HG02870 (cell line): ENCODE results near the gene SYNGR4.

Source experiments
- ATAC-seq: cut with Tn5 transposase; IDR thresholded peaks from one replicate; pipeline ENCODE4 v1.9.1; 2021; ENCODE audit warnings: mild to moderate bottlenecking, moderate library complexity; ENCODE audit not compliant: unreplicated experiment

The SYNGR4 gene

GRCh38 chr19:48395499-48395898 is 31.3 kb downstream of the SYNGR4 start:
- ATAC-seq: no peak

GRCh38 chr19:48396016-48396823 is 32.1 kb downstream of the SYNGR4 start:
- ATAC-seq: no peak

- ATAC-seq: no peak
Observed at GRCh38 chr19:48396824-48397176, 32.6 kb downstream of the SYNGR4 start.

- no peak for ATAC-seq
Observed at GRCh38 chr19:48397263-48398101, 33.3 kb downstream of the SYNGR4 start.

- ATAC-seq: no peak
Observed at GRCh38 chr19:48398102-48398374, 33.9 kb downstream of the SYNGR4 start.

- peak; percentile 51 for ATAC-seq
Observed at GRCh38 chr19:48398375-48399235, 34.4 kb downstream of the SYNGR4 start.

- no peak for ATAC-seq
Observed at GRCh38 chr19:48400018-48400742, 36.0 kb downstream of the SYNGR4 start.

- no peak for ATAC-seq
Observed at GRCh38 chr19:48401287-48401686, 37.1 kb downstream of the SYNGR4 start.

GRCh38 chr19:48403606-48404005 is 39.4 kb downstream of the SYNGR4 start:
- ATAC-seq: no peak

GRCh38 chr19:48405010-48405659 is 41.0 kb downstream of the SYNGR4 start:
- ATAC-seq: no peak

- no peak for ATAC-seq
Observed at GRCh38 chr19:48405850-48406249, 41.7 kb downstream of the SYNGR4 start.

GRCh38 chr19:48413879-48414587 is 49.9 kb downstream of the SYNGR4 start:
- ATAC-seq: no peak

GRCh38 chr19:48415395-48415794 is 51.2 kb downstream of the SYNGR4 start:
- no peak for ATAC-seq

- no peak for ATAC-seq
Observed at GRCh38 chr19:48415806-48416221, 51.6 kb downstream of the SYNGR4 start.

GRCh38 chr19:48417421-48417820 is 53.3 kb downstream of the SYNGR4 start:
- ATAC-seq: no peak

- ATAC-seq: no peak
Observed at GRCh38 chr19:48418317-48419064, 54.3 kb downstream of the SYNGR4 start.

GRCh38 chr19:48419158-48419920 is 55.2 kb downstream of the SYNGR4 start:
- peak; percentile 67 for ATAC-seq

GRCh38 chr19:48421548-48421947 is 57.4 kb downstream of the SYNGR4 start:
- ATAC-seq: no peak
